Fibroblast of lung (primary cell): ENCODE results near the gene UNC13D. TPM values are rescaled to one million over a fixed set of nuclear protein-coding genes. Genes with fewer than 3 reads are reported as not detected.

Experiments used
- DNase-seq, 2 donors: peaks; one replicate each; pipeline versions ENCODE4 v3.0.0 to v3.0.0-alpha.2; 2010; ENCODE audit warnings: low read depth in 2 of 2
- H2AFZ ChIP-seq: 2 replicates; pipeline ENCODE4 v1.5.1; 2012; ENCODE audit warnings: low read length, control low read depth, inconsistent platforms
- H3K27ac ChIP-seq: 2 replicates; pipeline ENCODE4 v1.5.1; 2011; ENCODE audit warnings: low read length, control low read depth; ENCODE audit not compliant: insufficient read depth
- H3K27me3 ChIP-seq: 2 replicates; pipeline ENCODE4 v1.5.1; 2011; ENCODE audit warnings: mild to moderate bottlenecking, low read length; ENCODE audit not compliant: control insufficient read depth, insufficient read depth
- H3K36me3 ChIP-seq: 2 replicates; pipeline ENCODE4 v1.5.1; 2011; ENCODE audit warnings: low read length; ENCODE audit not compliant: control insufficient read depth, insufficient read depth
- H3K4me1 ChIP-seq: 2 replicates; pipeline ENCODE4 v1.5.1; 2011; ENCODE audit warnings: low read length; ENCODE audit not compliant: control insufficient read depth, insufficient read depth; ENCODE audit errors: extremely low read depth
- H3K4me2 ChIP-seq: 2 replicates; pipeline ENCODE4 v1.5.1; 2011; ENCODE audit warnings: low read length, control low read depth; ENCODE audit not compliant: insufficient read depth; ENCODE audit errors: extremely low read depth
- H3K4me3 ChIP-seq, 4 experiments: fragments of 200-600 bp in 1 of 4; sonication (generic) in 1 of 4; replicated peaks in 1 of 4; 2 replicates each; pipeline ENCODE4 v1.5.1; 2011 to 2016; ENCODE audit warnings: low read length in 4 of 4, low read depth in 3 of 4, mild to moderate bottlenecking in 3 of 4, control low read depth in 2 of 4, inconsistent platforms in 1 of 4, mixed read lengths in 1 of 4; ENCODE audit not compliant: insufficient read depth in 1 of 4; ENCODE audit errors: control extremely low read depth in 1 of 4
- H3K79me2 ChIP-seq: 2 replicates; pipeline ENCODE4 v1.5.1; 2012; ENCODE audit warnings: mild to moderate bottlenecking, low read length, inconsistent platforms; ENCODE audit not compliant: control insufficient read depth, insufficient read depth
- H3K9ac ChIP-seq: 2 replicates; pipeline ENCODE4 v1.5.1; 2011; ENCODE audit warnings: mild to moderate bottlenecking, low read length, control low read depth; ENCODE audit not compliant: insufficient read depth
- H3K9me3 ChIP-seq: 2 replicates; pipeline ENCODE4 v1.5.1; 2012; ENCODE audit warnings: low read depth, low read length; ENCODE audit not compliant: control insufficient read depth, insufficient read depth
- H4K20me1 ChIP-seq: 2 replicates; pipeline ENCODE4 v1.5.1; 2011; ENCODE audit warnings: low read length; ENCODE audit not compliant: control insufficient read depth, insufficient read depth; ENCODE audit errors: extremely low read depth
- EZH2 ChIP-seq: IDR thresholded peaks from 2 replicates; pipeline ENCODE4 v1.5.1; 2012; ENCODE audit warnings: low read length, control low read depth, mild to moderate bottlenecking; ENCODE audit errors: missing control alignments
- polyA plus RNA-seq, 2 donors: library from polyadenylated mRNA; depleted of rRNA in 1 of 2; stranded (reverse) in 1 of 2; unstranded in 1 of 2; fragments of >200 nt; gene quantifications; 2 replicates each; pipeline ENCODE4 v1.2.1, GENCODE V29; 2011 to 2012; ENCODE audit warnings: missing spikeins in 1 of 2
- total RNA-seq: library from RNA; depleted of rRNA; stranded (reverse); fragments of >200 nt; gene quantifications from 2 replicates; pipeline ENCODE4 v1.2.1, GENCODE V29; 2014
- TF ChIP-seq, protein P1 (sequence below), 2 donors: IDR thresholded peaks in 1 of 2; conservative IDR thresholded peaks in 1 of 2; 1 replicate in 1 of 2; 2 replicates in 1 of 2; pipeline ENCODE4 v1.5.1; 2011 to 2012; ENCODE audit warnings: low read length in 2 of 2, control low read depth in 1 of 2, inconsistent platforms in 1 of 2, low read depth in 1 of 2, mild to moderate bottlenecking in 1 of 2

Gene UNC13D
- total and polyA plus RNA-seq, 2 donors (not counting 1 experiment from before 2014, with no cell fraction given): 0.22 to 1.5 TPM

DNA sequence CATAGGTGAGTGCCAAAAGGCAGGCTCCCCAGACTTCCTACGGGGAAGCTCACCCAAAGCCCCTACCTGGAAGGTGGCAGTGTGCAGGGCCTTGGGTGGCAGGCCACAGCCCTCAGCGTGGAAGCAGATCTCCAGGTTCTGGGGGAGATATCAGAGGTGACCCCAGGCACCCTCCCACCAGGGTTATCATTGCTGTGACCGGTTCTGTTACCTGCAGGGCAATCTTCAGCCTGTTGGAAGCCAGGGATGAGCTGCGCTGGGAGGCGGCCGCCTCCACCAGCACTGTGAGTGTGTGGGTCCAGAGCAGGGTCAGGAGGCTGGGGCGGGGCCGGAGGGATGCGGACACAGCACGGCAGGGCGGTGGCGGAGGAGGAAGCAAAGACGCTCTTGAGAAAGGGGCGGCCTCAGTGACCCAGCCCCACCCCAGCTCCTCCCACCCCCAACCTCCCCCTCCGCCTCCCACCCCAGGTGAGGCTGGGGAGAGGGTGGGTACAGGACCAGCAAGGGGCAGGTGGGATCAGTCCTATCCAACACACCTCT, 13.1 kb downstream of the UNC13D start:
- no peak for TF ChIP-seq EZH2
- Histone ChIP-seq H3K27ac (no peak overlapping the region), H3K36me3 (peaks cover 3% of the 10 kb centered on the region), H3K27me3 (no peaks in the 10 kb centered on the region), H3K79me2 (no peaks in the 10 kb centered on the region), H4K20me1 (no peaks in the 10 kb centered on the region), H2AFZ (no peak overlapping the region), H3K9ac (no peak overlapping the region), H3K4me1 (no peaks in the 10 kb centered on the region), H3K9me3 (no peaks in the 10 kb centered on the region), H3K4me3 (no peak overlapping the region), H3K4me2 (no peak overlapping the region)
- DNase-seq: no peak

DNA sequence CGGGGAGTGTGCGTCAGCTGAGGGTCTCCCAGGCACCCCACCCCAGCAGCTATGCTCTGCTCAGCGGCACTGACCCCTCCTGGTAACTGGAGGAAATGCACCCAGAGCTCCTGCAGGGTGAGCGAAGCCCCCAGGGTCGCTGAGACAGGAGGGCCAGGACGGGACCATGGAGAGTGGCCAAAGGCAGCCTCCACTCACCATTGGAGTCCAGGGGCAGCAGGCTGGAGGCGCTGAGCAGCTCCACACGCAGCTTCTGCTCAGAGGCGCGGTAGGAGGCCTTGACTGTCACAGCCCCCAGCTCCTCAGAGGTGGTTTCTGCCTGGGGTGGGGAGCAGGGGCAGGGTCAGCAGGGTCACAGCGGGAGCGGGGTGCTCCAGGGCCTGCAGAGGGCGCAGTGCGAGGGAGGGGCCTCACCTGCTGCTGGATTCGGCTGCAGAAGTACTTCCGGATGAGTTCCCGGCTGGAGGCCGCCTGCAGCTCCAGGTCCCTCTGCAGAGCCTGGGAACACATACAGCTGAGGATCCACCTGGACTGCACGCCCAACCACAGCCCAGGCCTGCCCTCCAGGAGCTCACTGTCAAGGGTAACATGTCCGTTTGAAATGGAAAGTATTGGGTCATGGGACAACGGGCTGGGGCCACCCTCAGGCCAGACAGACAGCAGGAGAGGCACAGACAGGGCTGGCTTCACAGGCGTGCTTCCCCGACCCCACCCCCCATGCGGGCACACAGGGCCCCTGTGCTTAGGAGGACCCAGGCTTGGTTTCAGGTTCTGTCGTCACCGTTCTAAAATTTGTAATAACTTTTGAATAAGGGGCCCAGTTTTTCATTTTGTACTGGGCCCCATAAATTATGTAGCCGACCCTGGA, 13.8 kb downstream of the UNC13D start:
- Histone ChIP-seq H4K20me1 (no peaks in the 10 kb centered on the region), H3K79me2 (no peaks in the 10 kb centered on the region), H3K4me2 (no peak overlapping the region), H2AFZ (no peak overlapping the region), H3K36me3 (peaks cover 3% of the 10 kb centered on the region), H3K27ac (no peak overlapping the region), H3K9ac (no peak overlapping the region), H3K4me3 (no peak overlapping the region), H3K9me3 (no peaks in the 10 kb centered on the region), H3K27me3 (no peaks in the 10 kb centered on the region), H3K4me1 (no peaks in the 10 kb centered on the region)
- TF ChIP-seq, protein P1, sequence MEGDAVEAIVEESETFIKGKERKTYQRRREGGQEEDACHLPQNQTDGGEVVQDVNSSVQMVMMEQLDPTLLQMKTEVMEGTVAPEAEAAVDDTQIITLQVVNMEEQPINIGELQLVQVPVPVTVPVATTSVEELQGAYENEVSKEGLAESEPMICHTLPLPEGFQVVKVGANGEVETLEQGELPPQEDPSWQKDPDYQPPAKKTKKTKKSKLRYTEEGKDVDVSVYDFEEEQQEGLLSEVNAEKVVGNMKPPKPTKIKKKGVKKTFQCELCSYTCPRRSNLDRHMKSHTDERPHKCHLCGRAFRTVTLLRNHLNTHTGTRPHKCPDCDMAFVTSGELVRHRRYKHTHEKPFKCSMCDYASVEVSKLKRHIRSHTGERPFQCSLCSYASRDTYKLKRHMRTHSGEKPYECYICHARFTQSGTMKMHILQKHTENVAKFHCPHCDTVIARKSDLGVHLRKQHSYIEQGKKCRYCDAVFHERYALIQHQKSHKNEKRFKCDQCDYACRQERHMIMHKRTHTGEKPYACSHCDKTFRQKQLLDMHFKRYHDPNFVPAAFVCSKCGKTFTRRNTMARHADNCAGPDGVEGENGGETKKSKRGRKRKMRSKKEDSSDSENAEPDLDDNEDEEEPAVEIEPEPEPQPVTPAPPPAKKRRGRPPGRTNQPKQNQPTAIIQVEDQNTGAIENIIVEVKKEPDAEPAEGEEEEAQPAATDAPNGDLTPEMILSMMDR (conservative IDR thresholded peaks at IDR 0.05 in 1 of 2, IDR thresholded peaks at IDR 0.05 in 1 of 2; ENCODE audit: low read depth in 1 of 2, low read length in 2 of 2): peak; percentile 29 to 58
- TF ChIP-seq EZH2: no peak
- no peak for DNase-seq

DNA sequence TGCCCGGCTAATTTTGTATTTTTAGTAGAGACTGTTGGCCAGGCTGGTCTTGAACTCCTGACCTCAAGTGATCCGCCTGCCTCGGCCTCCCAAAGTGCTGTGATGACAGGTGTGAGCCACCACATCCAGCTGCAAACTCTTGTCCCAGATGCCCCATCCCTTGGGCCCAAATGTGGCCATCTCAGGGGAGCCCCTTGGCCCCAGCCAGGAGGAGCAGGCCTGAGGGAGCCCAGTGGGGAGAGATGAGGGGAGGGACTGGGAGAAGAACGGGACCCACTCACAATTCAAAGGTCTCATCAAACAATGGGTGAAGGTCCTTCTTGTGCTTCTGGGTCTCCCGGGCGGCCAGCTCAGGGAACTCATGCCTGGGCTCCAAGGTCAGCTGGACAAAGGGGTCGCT, 14.5 kb downstream of the UNC13D start:
- Histone ChIP-seq H2AFZ (no peak overlapping the region), H3K4me1 (no peaks in the 10 kb centered on the region), H3K9me3 (no peaks in the 10 kb centered on the region), H3K79me2 (no peaks in the 10 kb centered on the region), H4K20me1 (no peaks in the 10 kb centered on the region), H3K4me3 (no peak overlapping the region), H3K36me3 (peaks cover 3% of the 10 kb centered on the region), H3K4me2 (no peak overlapping the region), H3K9ac (no peak overlapping the region), H3K27ac (no peak overlapping the region), H3K27me3 (no peaks in the 10 kb centered on the region)
- no peak for DNase-seq
- no peak for TF ChIP-seq EZH2
- TF ChIP-seq, protein P1 (conservative IDR thresholded peaks at IDR 0.05 in 1 of 2, IDR thresholded peaks at IDR 0.05 in 1 of 2; ENCODE audit: low read depth in 1 of 2, low read length in 2 of 2): no peak
